Sigmoid colon (tissue), 7 donors: ENCODE measurements around the gene NAT8. TPM values are rescaled to one million over a fixed set of nuclear protein-coding genes. Genes with fewer than 3 reads are reported as not detected.
"Not testable (repeated sequence)": the region's sequence is repeated elsewhere in the genome, so short reads cannot be mapped to it uniquely, and the experiment has no call there.

Source experiments
- DNase-seq: peaks from one replicate; pipeline ENCODE4 v3.0.0-alpha.2; 2019
- H3K27ac ChIP-seq, 4 donors: fragments of 200-600 bp; sonication (generic); one replicate each; pipeline ENCODE4 v1.5.1; 2016 to 2019; ENCODE audit warnings: mild to moderate bottlenecking in 1 of 4
- H3K27me3 ChIP-seq, 3 donors: fragments of 200-600 bp; sonication (generic); one replicate each; pipeline ENCODE4 v1.5.1; 2019; ENCODE audit warnings: mild to moderate bottlenecking in 1 of 3
- H3K36me3 ChIP-seq, 4 donors: fragments of 200-600 bp; sonication (generic); one replicate each; pipeline ENCODE4 v1.5.1; 2016 to 2019
- H3K4me1 ChIP-seq, 4 donors: fragments of 200-600 bp; sonication (generic); one replicate each; pipeline ENCODE4 v1.5.1; 2017 to 2019
- H3K4me3 ChIP-seq, 4 donors: fragments of 200-600 bp; sonication (generic); one replicate each; pipeline ENCODE4 v1.5.1; 2017 to 2019; ENCODE audit warnings: mild to moderate bottlenecking in 2 of 4, moderate library complexity in 1 of 4
- H3K9me3 ChIP-seq, 4 donors: fragments of 200-600 bp in 3 of 4; sonication (generic) in 3 of 4; one replicate each; pipeline versions ENCODE4 v1.5.1 to v1.6.1; 2013 to 2019
- CTCF ChIP-seq, 4 experiments: fragments of 450-650 bp in 3 of 4; fragments of 200-600 bp in 1 of 4; IDR thresholded peaks; one replicate each; pipeline ENCODE4 v1.5.1; 2016 to 2019; ENCODE audit warnings: antibody characterized with exemption in 4 of 4, mild to moderate bottlenecking in 3 of 4, moderate library complexity in 2 of 4
- EP300 ChIP-seq, 4 donors: sonication (generic); formaldehyde crosslinking; IDR thresholded peaks; one replicate each; pipeline ENCODE4 v1.6.1; 2017; ENCODE audit warnings: antibody characterized with exemption in 4 of 4
- POLR2A ChIP-seq, 2 donors: fragments of 450-650 bp; IDR thresholded peaks; one replicate each; pipeline ENCODE4 v1.6.1; 2016; ENCODE audit warnings: antibody characterized with exemption in 2 of 2, mild to moderate bottlenecking in 2 of 2, moderate library complexity in 2 of 2
- POLR2AphosphoS5 ChIP-seq, 4 donors: sonication (generic); formaldehyde crosslinking; IDR thresholded peaks; one replicate each; pipeline ENCODE4 v1.6.1; 2017; ENCODE audit warnings: antibody characterized with exemption in 4 of 4
- WGBS, 2 donors: extraction: QIAGEN DNeasy Blood & Tissue Kit; methylation state at CpG; one replicate each; pipeline ENCODE4 v1.1.7; 2013; 5-methylcytosine and 5-hydroxymethylcytosine counted together
- intact Hi-C: fragments of 100-400 bp; cut with DNase I; formaldehyde crosslinking; loops from one replicate; pipeline ENCODE4 v1.15.1; 2023
- polyA plus RNA-seq, 3 donors: library from polyadenylated mRNA; stranded (reverse); fragments of 200-250 nt; gene quantifications; one replicate each; pipeline ENCODE4 v1.2.3, GENCODE V29; 2013
- total RNA-seq, 4 donors: library from RNA; depleted of rRNA; stranded (reverse); fragments of >200 nt; gene quantifications; one replicate each; pipeline ENCODE4 v1.1.0, GENCODE V29; 2016
- donor health status: healthy with polysubstance abuse.
- donor health status: Bipolar disorder and iron deficiency.
- donor health status: healthy.

Gene NAT8
- total RNA-seq (not detected), polyA plus RNA-seq (under 1 TPM in 1 of 3 donors, not detected in 2; 0.25 TPM)

GRCh38 chr2:73642338-73643018, at the start of gene NAT8:
Gene NAT8 (minus strand): TSS chr2:73642422. CDS start chr2:73641628, 794 bp downstream.
- intact Hi-C loops, result no loop called here
- Histone ChIP-seq H3K27ac (no peak within 1 kb of the TSS), H3K36me3 (no peaks in the 10 kb centered on the region), H3K4me1 (no peaks in the 10 kb centered on the region), H3K9me3 (no peaks in the 10 kb centered on the region), H3K27me3 (no peaks in the 10 kb centered on the region), H3K4me3 (no peak within 1 kb of the TSS)
- TF ChIP-seq POLR2AphosphoS5 (IDR thresholded peaks at IDR 0.05), result no peak
- no peak for TF ChIP-seq EP300 (IDR thresholded peaks at IDR 0.05)
- TF ChIP-seq POLR2A (IDR thresholded peaks at IDR 0.05), result no peak
- no peak for TF ChIP-seq CTCF (IDR thresholded peaks at IDR 0.05)
- DNase-seq, result no peak
- 78 to 81% methylated on average over 13 of the region's 13 CpGs for WGBS, 2 donors

GRCh38 chr2:73690372-73691088, 48.3 kb upstream of the NAT8 start:
- intact Hi-C loops, DNase-seq, H3K27ac ChIP-seq, H3K4me3 ChIP-seq, H3K9me3 ChIP-seq, H3K27me3 ChIP-seq, H3K4me1 ChIP-seq, H3K36me3 ChIP-seq: not testable (repeated sequence)
- peak in 1 of 4 experiments; percentile 27 for TF ChIP-seq CTCF (IDR thresholded peaks at IDR 0.05)
- 26 to 57% methylated on average over 2 to 4 of the region's 4 CpGs for WGBS, 2 donors

GRCh38 chr2:73688494-73688893, 46.3 kb upstream of the NAT8 start:
- DNase-seq, result not testable (repeated sequence)

GRCh38 chr2:73685764-73686438, 43.7 kb upstream of the NAT8 start:
- Histone ChIP-seq H3K4me1 (no peaks in the 10 kb centered on the region), H3K27me3 (no peaks in the 10 kb centered on the region), H3K4me3 (no peak overlapping the region), H3K36me3 (no peaks in the 10 kb centered on the region), H3K27ac (no peak overlapping the region), H3K9me3 (no peaks in the 10 kb centered on the region)
- intact Hi-C loops, result no loop called here
- TF ChIP-seq POLR2A (IDR thresholded peaks at IDR 0.05) (no peak), POLR2AphosphoS5 (IDR thresholded peaks at IDR 0.05) (no peak), CTCF (IDR thresholded peaks at IDR 0.05) (no peak)
- DNase-seq, result no peak
- 40 to 77% methylated on average over 4 of the region's 4 CpGs for WGBS, 2 donors

More at GRCh38 chr2:73688494-73688893, 46.3 kb upstream of the NAT8 start:
- H3K27ac ChIP-seq, intact Hi-C loops, H3K27me3 ChIP-seq, H3K4me3 ChIP-seq, H3K36me3 ChIP-seq, H3K9me3 ChIP-seq, H3K4me1 ChIP-seq: not testable (repeated sequence)
- 93 to 97% methylated on average over 5 of the region's 5 CpGs for WGBS, 2 donors

GRCh38 chr2:73684905-73685304, 42.7 kb upstream of the NAT8 start:
- H3K9me3 ChIP-seq, intact Hi-C loops: not testable (repeated sequence)

GRCh38 chr2:73684325-73684724, 42.1 kb upstream of the NAT8 start:
- H3K4me1 ChIP-seq, H3K27me3 ChIP-seq, intact Hi-C loops, H3K4me3 ChIP-seq, H3K9me3 ChIP-seq, DNase-seq, H3K27ac ChIP-seq, H3K36me3 ChIP-seq: not testable (repeated sequence)
- WGBS, 2 donors, result 86 to 90% methylated on average over 1 of the region's 1 CpG

More at GRCh38 chr2:73684905-73685304, 42.7 kb upstream of the NAT8 start:
- H3K36me3 ChIP-seq, H3K27me3 ChIP-seq, H3K4me3 ChIP-seq, H3K4me1 ChIP-seq, H3K27ac ChIP-seq, DNase-seq: not testable (repeated sequence)
- 35 to 63% methylated on average over 9 of the region's 9 CpGs for WGBS, 2 donors
